GM21737 (cell line): ENCODE results near the gene CACNA1H.

ENCODE experiments used
- ATAC-seq: cut with Tn5 transposase; IDR thresholded peaks from one replicate; pipeline ENCODE4 v1.9.1; 2021; ENCODE audit warnings: mild to moderate bottlenecking, moderate library complexity; ENCODE audit not compliant: unreplicated experiment

The CACNA1H gene

DNA sequence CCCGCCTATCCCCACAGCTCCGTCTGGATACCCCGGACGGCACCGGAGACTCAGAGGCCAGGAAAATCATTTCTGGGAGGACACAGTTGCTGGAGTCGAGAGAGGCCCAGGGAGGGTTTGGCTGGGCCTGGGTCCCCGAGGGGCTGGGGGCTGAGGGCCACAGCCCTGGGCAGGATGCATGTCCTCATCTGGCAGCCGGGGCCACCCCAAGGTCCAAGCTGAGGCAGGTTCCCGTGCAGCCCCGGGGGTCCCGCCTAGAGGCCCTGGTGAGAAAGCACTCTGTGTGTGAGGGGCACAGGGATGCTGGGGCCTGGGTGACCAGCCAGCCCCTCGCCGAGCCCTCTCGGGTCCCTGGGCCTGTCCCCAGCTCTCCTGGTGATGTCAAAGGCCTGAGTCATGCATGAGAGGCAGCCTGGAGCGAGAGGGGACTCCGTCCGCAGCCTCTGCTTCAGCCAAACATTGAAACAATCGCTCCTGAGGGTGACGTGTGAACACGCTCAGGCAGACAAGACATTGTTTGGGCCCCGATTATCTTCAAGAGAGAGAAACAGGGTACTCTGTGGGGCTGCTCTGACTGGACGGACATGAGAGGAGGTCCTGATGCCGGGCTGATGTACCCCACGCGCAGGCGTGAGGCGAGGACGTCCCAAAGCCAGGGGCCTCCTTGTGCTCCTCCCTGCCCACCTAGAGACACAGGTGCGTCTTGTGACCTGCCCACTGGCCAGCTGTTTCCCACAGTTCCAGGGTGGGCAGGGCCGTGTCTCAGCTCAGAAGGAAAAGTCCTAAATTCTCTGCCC is 31.1 kb upstream of the CACNA1H start:
- ATAC-seq, result no peak

DNA sequence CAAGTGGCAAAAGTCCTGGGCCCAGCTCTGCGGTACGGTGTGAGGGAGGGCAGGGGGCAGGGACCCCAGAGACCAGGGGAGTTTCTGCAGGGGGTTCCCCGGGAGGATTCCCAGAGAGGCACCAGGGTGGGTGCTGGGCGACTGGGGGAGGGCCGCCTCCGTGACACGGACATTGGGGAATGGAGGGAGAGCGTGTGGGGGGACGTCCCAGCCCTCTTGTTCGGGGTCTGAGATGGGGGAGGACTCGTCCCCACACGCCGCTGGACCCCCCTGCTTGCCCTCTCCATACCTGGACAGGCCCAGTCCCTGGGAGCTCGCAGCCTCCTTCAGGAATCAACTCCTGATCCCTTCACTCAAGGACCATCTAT is 30.5 kb upstream of the CACNA1H start:
- no peak for ATAC-seq

DNA sequence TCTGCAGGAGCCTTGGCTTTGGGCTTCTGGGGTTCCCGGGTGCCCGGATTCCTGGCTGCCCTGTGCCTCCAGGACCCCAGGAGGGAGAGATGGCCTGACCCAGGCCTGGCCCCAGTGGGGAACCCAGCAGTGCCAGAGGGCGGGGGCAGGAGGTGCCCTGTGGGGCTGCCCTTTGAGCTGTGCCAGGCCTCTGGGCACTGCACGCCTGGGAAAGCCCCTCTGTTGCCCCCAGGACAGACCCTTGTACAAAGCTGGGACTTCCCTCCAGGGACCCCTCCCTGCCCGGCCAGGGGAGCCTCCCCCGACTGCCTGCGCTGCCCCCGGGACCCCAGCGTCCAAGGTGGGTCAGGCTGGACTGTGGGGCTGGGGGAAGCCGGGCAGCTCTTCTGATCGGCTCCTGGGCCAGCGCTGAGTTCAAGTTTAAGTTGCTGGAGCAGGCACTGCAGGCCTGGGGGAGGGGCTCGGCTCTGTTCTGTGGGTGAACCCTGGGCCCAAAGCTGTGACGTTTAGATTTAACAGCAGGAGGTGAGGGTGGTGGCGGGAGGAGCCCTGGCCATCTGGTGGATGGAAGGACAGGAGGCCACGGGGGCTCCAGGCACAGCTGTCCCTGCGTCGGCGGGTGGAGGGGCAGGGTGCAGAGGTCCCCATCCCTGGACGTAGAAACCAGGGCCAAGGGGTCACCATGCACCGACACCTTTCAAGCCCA is 29.2 kb upstream of the CACNA1H start:
- ATAC-seq, result no peak

DNA sequence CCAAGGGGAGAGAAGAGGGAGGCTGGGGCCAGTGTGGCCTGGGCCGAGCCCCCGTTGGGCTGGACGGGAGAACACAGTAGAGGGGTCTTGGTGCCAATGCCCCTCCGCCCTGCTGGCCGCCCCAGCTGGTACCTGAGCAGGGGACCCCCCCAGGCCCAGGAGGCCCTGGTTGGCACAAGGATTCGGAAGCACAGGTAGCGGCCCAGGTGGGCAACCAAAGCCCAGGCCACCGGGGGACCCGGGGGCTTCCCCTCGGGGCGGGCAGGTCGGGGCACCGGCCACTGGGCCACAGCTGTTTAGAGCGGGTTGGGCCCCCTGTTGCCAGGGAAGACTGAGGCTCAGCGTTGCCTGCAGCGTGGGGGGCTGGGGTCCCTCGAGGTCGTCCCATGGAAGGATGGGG is 28.6 kb upstream of the CACNA1H start:
- no peak for ATAC-seq

DNA sequence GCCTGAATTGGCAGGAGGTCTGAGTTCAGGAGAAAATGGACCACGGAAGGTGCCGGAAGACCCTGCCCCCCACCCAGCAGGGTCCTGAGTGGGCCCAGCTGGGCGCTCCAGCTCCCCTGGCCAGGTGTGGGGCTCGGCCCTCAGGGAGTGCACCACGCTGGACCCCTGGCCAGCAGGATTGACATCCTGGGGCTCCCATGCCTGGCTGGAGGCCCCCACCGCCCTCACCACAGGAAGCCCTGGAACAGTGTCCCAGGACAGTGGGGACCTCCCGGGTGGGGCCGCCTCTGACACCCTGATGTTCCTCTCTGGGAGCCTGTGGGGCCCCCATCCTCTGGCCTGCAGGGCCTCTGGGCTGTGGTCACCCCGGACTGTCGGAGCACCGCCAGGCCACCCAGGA is 28.1 kb upstream of the CACNA1H start:
- no peak for ATAC-seq

DNA sequence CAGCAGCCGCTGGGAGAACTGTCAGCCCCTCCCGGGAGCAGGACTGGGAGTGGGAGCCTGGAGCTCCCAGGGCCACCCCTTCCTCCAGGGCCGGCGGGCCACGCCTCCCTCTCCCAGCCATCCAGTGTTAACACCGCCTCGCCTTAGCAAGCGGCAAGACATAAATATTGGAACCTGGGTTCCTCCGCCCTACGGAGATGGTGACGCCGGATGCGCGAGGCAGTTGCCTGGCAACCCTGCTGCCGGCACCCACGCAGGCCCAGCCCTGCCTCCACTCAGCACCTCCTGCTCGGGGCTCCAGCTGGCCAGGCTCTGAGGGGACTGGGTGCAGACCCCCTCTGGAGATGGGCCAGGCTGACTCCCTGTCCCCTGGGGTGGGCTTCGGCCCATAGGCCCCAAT is 27.4 kb upstream of the CACNA1H start:
- ATAC-seq, result no peak

DNA sequence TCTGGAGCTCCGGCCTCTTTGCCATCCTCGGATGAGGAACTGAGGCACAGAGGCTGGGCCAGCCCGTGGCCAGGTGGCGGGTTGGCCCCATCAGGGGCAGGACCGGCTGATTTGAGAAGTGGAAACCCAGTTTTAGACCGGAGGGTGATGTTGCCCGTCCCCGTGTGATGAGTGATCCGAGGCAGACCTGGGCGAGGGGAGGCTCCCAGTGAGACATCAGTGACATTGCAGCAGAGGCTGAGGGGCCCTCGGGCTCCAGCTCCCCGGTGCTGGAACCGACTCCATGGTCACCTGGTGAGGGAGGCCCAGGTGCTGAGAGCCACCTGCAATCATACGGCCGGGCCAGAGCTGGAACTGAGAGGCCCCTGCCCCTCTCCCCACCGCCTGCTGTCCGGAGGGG is 26.9 kb upstream of the CACNA1H start:
- no peak for ATAC-seq

DNA sequence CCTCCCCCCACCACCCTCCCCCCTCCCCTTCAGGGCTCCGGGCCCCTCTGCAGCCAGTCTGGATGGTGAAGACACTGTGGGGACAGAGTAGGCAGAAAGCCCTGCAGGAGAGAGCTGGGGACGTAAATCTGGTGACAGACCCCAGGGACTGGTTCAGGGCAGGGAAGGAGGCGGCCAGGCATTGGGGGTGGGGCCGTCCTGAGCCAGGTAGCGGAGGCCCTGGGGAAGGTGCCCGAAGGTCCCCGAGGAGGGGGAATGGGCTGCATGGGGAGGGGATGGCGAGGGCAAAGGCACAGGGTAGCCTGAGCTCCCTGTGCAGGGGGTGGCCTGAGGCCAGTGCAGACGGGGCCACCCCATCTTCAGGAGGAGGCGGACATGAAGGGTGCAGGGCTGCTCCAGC is 26.3 kb upstream of the CACNA1H start:
- no peak for ATAC-seq

DNA sequence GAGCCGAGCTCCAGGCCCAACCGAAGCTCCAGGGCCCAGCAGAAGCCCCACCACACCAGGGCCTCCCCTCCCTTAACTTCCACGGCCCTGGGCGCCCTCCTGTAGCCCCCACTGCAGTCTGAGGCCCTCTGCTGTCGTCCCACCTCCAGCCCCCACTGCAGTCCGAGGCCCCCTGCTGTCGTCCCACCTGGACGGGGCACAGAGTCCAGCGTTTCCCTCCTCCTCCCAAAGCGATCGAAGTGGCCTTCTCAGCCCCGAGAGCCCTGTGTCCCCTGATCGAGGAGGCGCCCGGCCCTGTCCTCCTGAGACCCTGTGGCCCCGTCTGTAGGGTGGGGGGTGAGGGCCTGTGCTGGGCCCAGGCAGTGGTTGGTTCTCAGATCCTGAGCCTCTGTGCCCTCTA is 25.8 kb upstream of the CACNA1H start:
- no peak for ATAC-seq

DNA sequence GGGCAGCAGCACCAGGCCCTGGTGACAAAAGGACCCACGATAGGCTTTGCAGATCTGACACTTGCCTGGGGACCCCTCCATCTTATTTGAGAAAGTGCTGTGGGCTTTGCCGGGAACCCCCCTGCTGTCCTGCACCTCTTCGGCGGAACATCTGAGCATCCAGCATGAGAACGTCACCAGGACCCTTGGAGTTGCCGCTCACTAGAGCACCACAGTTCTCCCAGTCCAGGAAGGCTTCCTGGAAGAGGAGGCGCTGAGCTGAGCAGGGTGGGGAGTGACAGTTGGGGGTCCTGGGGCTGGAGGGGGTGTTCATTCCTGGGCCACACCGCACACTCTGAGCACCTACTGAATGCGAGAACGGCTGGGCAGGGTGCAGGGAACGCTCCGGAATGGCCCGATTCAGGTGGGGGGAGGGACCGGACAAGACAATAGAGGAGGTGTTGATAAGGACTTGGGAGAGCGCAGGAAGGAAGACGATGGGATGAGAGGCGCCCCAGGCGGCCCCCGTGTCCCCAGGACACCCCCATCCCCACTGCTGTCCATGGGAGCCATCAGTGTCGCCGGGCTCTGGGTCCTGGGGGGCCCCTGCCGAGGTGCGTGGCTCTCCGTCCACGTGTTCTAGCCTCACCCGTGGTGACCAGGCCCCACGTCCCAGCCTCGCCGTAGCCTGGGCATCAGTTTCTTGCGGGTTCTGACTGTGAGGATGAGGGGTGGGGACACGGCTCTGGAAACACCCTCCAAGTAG is 24.8 kb upstream of the CACNA1H start:
- no peak for ATAC-seq

DNA sequence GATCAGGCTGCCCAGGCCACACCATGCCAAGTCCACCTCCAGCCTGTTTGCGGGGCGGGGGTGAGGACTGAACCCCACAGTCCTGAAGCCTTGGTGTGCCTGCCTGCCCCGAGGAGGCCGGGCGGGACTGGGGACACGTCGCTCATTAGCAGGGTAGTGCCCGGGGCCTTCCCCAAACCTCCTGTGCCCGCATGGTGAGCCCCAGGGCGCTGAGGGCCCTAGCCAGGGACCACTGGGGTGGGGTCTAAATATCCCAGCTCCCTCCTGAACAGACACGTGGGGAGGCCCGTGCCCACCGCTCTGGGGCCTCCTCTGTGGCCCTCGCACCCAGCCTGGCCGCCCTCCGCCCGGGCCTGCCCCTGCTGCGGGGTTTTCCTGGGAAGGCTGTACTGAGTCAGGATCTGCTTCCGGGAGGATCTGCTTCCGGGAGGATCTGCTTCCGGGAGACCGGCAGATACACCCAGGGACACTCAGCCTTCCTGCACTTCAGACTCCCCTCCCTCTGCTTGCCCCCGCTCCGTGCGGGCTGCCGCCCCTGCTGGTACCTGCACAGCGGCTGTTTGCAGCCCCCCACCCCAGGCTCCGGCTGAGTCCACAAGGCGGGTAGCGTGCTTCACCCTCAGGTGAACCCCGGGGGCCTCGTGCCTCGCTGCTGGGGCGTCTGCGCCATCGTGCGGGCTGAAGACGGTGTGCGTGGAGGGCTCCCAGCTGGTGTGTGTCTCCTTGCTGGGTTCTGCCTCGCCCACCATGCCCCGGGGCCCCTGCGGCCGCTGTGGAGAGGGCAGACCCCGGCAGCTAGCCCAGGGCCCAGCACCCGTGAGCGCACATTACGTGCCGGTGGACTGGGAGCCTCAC is 23.6 kb upstream of the CACNA1H start:
- ATAC-seq, result no peak

DNA sequence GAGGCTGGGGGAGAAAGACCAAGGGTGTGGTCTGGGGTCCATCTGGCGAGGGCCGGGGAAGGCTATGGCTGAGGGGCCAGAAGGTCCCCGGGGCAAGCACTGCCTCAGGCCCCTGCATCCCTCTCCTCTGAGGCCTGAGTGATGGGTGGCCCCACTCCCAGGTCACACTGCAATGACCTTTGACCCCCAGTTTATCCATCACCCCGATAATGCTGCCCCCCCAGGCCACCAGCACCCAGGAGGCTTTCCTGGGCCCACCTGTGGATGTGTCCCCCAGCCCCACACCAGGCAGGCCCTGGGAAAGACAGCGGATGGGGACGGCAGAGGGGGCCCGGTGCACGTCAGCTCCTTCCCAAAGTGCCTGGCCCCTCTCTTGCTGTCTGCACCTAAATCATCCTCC is 22.5 kb upstream of the CACNA1H start:
- ATAC-seq, result no peak

DNA sequence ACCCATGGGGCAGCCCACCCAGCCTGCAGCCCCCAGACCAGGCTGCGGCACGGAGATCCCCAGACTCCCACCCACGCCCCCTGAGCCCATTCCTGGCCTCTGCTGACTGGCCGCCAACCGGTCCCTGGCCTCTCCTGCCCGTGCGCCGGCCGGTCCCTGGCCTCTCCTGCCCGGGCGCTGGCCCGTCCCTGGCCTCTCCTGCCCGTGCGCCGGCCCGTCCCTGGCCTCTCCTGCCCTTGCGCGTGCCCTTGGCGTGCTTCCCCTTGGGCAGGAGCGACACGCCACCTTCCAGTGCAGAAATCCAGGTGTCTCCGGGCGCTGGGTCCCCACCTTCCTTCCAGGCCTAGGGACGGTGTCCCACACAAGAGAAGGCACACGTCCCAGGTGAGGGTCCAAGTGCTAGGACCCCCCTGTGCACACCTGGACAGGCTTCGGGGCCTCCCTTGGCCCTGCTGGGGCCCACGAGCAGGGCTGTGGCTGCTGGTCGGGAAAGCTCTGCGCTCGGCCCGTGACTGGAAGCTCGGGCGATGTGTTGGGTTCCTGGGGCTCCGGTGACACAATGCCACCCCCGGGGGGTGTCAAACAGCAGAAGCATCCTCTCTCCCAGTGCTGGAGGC is 21.4 kb upstream of the CACNA1H start:
- ATAC-seq, result no peak

DNA sequence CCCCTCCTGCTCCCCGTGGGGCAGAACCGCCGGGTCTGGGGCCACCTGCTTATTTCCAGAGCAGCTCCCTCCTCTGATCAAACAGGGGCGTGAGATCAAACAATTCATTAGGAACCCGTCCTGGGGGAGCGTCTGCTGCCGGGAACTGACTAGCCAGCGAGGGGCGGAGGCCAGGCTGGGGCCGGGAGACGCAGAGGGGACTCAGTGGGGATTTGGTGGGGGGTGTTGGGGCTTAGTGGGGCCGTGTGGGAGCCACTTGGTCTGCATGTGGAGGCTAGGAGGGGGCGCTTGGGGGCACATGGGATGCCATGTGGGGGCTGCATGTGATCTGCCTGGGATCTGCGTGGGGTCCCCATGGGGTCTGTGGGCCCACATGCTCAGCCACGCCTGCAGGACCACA is 20.5 kb upstream of the CACNA1H start:
- no peak for ATAC-seq

DNA sequence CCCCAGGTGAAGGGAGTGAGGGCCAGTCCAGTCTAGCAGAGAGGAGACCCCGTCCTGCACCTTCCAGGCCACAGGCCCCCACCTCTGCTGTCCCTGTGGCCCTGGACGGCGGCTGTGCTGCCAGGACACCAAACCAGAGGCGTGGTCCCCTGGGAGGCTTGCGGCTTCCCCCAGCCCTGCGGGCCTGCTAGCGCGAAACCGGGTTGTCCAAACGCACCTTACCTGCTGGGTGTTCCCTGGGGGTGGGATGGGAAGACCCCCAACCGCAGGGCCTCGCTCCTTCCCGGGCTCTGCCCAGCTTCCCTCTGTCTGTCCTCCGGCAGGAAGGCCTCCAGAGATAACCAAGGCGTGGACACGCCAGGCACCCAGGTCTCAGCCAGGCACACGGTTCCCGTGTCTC is 19.6 kb upstream of the CACNA1H start:
- ATAC-seq, result no peak

DNA sequence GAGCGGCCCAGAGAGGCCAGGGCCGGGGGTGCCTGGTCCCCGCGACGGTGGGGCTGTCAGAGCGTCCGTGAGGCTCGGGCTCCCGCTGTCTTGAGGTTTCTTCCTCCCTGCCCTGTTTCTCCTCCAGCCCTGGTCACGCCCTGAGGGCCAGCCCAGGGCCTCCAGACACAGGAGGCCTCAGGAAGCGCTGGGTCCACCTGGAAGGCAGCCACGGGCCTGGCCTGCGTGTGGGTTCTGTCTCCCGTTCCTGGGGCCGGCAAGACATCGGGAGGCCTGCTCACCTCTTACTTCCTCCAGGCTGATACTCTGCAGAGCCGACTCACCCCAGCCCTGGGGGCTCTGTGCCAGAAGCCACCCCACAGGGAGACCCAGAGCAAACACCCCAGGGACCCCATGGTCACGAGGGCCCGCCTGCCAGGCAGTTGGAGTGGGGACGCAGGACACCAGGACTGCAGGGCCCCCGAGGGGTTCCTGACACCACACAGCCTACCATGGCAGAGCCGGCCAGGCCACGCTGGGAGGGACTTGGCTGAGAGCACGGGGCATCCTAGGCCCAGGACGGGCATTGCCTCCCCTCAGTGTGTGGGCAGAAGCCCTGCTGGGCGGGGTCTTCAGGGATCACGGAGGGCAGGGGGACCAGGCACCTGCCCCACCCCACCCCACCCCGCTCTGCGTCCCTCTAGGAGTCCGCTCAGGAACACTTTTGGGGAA is 18.9 kb upstream of the CACNA1H start:
- ATAC-seq, result no peak

DNA sequence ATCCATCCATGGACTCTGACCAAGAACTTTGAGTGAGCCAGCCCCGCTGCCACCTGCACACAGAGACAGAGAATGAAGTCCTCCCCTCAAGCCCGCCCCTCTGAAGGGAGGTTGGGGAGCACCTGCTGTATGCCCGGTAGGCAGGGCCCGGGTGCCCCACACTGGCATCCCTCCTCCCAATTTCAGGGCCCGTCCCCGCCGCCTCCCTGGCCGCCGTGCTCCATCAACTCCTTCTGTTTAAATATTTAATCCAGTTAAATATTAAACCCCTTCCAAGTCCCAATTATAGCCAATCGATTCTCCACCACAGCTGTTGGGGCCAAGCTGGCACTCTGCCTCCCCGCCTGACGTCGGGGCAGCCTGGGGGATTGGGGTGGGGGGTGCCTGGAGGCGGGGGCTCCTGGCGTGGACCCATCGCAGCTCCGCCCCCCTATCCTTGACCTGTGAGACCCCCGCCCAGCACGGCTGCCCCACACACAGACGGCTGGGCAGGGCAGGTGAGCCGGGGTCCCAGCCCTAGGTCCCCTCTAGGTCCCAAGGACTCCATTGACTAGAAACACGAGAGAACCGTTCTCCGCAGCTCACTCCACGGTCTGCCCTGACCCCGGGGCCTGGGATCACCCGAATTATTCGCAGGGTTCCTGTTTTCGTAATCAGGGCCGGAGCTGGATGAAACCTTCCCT is 18.0 kb upstream of the CACNA1H start:
- no peak for ATAC-seq

DNA sequence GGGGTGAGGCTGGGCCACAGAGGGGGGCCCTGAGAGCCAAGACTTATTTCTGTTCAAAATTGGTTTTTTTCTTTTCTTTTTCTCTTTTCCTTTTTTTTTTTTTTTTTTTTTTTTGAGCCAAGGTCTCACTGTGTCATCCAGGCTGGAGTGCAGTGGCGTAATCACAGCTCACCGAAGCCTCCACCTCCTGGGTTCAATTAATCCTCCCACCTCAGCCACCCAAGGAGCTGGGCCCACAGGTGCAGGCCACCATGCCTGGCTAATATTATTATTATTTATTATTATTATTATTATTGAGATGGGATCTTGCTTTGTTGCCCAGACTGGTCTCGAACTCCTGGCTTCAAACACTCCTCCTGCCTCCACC is 17.5 kb upstream of the CACNA1H start:
- ATAC-seq, result no peak

DNA sequence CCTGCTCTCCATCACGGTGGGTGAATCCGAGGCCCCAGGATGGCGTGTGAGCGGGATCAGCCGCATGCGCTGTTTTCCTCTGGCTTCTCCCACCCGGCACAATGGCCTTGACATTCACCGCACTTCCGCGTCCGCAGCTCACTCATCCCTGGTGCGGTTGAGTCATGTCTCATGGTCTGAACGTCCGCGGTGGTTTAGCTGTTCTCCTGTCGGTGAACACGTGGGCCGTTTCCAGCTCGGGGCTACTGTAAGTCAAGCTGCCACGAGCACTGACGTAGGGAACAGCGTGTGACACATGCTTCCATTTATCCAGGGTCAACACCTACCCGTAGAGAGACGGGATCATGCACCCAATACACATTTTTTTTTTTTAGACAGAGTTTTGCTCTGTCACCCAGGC is 15.3 kb upstream of the CACNA1H start:
- no peak for ATAC-seq
